ENCODE measurements around the gene SGF29.

SGF29 gene

DNA sequence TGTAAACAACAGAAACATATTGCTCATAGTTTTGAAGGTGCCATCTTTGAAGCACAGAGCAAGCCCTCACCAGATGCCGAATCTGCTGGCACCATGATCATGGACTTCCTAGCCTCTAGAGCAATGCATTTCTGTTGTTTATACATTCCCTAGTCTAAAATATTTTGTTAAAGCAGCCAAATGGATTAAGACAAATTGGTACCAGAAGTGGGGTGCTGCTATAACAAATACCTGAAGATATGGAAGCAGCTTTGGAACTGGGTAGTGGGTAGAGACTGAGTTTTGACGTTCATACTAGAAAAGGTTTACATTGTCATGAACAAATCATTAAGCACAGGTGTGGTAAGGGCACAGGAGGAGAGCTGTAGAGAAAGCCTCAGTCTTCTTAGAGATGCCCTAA, 13.6 kb downstream of the SGF29 start:
- peaks cover 2% of the 10 kb centered on the region for H3K79me1 ChIP-seq (ENCODE audit: low read length)
- H3K4me1 ChIP-seq (ENCODE audit: control insufficient read depth, low read depth, low read length), result no peaks in the 10 kb centered on the region
- H2AK5ac ChIP-seq (ENCODE audit: low read length), result no peak overlapping the region
- no peak overlapping the region for H3K56ac ChIP-seq (ENCODE audit: low read length)
- H2BK5ac ChIP-seq (ENCODE audit: low read length), result no peak overlapping the region
- no peak overlapping the region for H3K23ac ChIP-seq (ENCODE audit: low read length)
- no peak overlapping the region for H2BK120ac ChIP-seq (ENCODE audit: low read depth, low read length)
- no peaks in the 10 kb centered on the region for H3K27me3 ChIP-seq (ENCODE audit: insufficient read depth, low read length, poor library complexity)
- H3K4ac ChIP-seq (ENCODE audit: low read depth, low read length), result no peak overlapping the region
- no peaks in the 10 kb centered on the region for H3K79me2 ChIP-seq (ENCODE audit: control insufficient read depth, insufficient read depth, low read length)
- H2BK15ac ChIP-seq (replicated peaks; ENCODE audit: low read depth), result no peak overlapping the region
- H4K8ac ChIP-seq (ENCODE audit: low read depth, low read length), result no peak overlapping the region
- H3K4me3 ChIP-seq (ENCODE audit: low read length), result no peak overlapping the region
- H3K36me3 ChIP-seq (ENCODE audit: control insufficient read depth, insufficient read depth, low read length), result no peaks in the 10 kb centered on the region
- no peak overlapping the region for H3K9ac ChIP-seq (ENCODE audit: low read length)
- DNase-seq, result no peak
- H4K5ac ChIP-seq (ENCODE audit: low read length), result no peak overlapping the region
- no CpG with 5 or more reads among the region's 2 CpGs for WGBS (ENCODE audit: extremely low coverage, insufficient coverage, low lambda C conversion rate)
- no peak overlapping the region for H3K4me2 ChIP-seq (ENCODE audit: low read length)
- H3K27ac ChIP-seq (ENCODE audit: low read depth, low read length), result no peak overlapping the region
- H3K18ac ChIP-seq (ENCODE audit: low read length), result no peak overlapping the region

DNA sequence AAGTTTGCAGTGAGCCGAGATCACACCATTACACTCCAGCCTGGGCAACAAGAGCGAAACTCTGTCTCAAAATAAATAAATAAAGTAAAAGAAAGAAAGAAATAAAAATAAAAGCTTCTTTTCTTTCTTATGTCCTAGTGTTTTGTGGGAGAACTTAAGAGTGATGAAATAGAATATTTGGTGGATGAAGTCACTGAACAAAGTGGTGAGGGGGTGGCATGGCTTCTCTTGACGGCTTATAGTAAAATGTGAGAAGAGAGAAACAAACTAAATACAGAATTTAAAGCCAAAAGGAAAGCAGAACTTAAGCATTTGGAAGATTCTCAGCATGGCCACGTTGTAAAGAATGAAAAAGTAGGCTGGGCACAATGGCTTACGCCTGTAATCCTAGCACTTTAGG, 15.3 kb downstream of the SGF29 start:
- H3K4me1 ChIP-seq (ENCODE audit: control insufficient read depth, low read depth, low read length), result peaks cover 4% of the 10 kb centered on the region
- no peak overlapping the region for H3K18ac ChIP-seq (ENCODE audit: low read length)
- no peak overlapping the region for H2AK5ac ChIP-seq (ENCODE audit: low read length)
- no peak overlapping the region for H3K4ac ChIP-seq (ENCODE audit: low read depth, low read length)
- H3K23ac ChIP-seq (ENCODE audit: low read length), result no peak overlapping the region
- H3K9ac ChIP-seq (ENCODE audit: low read length), result no peak overlapping the region
- WGBS (ENCODE audit: extremely low coverage, insufficient coverage, low lambda C conversion rate), result no CpG with 5 or more reads among the region's 5 CpGs
- no peaks in the 10 kb centered on the region for H3K27me3 ChIP-seq (ENCODE audit: insufficient read depth, low read length, poor library complexity)
- H4K8ac ChIP-seq (ENCODE audit: low read depth, low read length), result no peak overlapping the region
- no peaks in the 10 kb centered on the region for H3K79me2 ChIP-seq (ENCODE audit: control insufficient read depth, insufficient read depth, low read length)
- H2BK15ac ChIP-seq (replicated peaks; ENCODE audit: low read depth), result no peak overlapping the region
- no peak overlapping the region for H3K4me3 ChIP-seq (ENCODE audit: low read length)
- no peak overlapping the region for H2BK120ac ChIP-seq (ENCODE audit: low read depth, low read length)
- no peak overlapping the region for H4K5ac ChIP-seq (ENCODE audit: low read length)
- no peaks in the 10 kb centered on the region for H3K36me3 ChIP-seq (ENCODE audit: control insufficient read depth, insufficient read depth, low read length)
- peaks cover 2% of the 10 kb centered on the region for H3K79me1 ChIP-seq (ENCODE audit: low read length)
- H3K27ac ChIP-seq (ENCODE audit: low read depth, low read length), result no peak overlapping the region
- H2BK5ac ChIP-seq (ENCODE audit: low read length), result no peak overlapping the region
- no peak for DNase-seq
- H3K56ac ChIP-seq (ENCODE audit: low read length), result no peak overlapping the region
- no peak overlapping the region for H3K4me2 ChIP-seq (ENCODE audit: low read length)

DNA sequence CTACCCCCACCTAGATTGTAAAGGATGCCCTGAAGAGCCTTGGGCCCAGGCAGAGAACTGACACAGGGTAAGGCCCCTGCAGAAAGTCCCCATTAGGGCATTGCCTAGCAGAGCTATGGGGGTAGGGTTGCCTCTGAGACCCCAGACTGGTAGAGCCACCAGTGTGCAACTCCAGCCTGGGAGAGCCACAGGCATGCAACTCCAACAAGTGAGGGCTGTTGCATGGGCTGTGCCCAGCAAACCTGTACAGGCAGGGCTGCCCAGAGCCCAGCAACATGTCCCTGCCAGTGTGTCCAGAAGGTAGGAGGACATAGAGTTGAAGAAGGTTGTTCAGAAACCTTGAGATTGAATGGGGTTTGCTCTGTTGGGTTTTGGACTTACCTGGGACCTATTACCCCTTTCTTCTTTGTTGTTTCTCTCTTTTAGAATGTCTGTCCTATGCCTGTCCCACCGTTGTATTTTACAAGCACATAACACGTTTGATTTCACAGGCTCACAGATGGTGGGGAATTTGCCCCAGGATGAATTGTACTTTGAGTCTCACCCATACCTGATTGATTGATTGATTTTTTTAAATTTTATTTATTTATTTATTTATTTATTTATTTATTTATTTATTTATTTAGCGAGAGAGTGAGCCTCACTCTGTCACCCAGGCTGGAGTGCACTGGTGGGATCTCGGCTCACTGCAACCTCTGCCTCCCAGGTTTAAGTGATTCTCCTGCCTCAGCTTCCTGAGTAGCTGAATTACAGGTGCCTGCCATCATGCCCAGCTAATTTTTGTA, 16.4 kb downstream of the SGF29 start:
- no CpG with 5 or more reads among the region's 4 CpGs for WGBS (ENCODE audit: extremely low coverage, insufficient coverage, low lambda C conversion rate)
- no peak overlapping the region for H3K9ac ChIP-seq (ENCODE audit: low read length)
- no peak overlapping the region for H3K27ac ChIP-seq (ENCODE audit: low read depth, low read length)
- H3K23ac ChIP-seq (ENCODE audit: low read length), result no peak overlapping the region
- H3K79me1 ChIP-seq (ENCODE audit: low read length), result peaks cover 2% of the 10 kb centered on the region
- H2AK5ac ChIP-seq (ENCODE audit: low read length), result no peak overlapping the region
- H2BK15ac ChIP-seq (replicated peaks; ENCODE audit: low read depth), result no peak overlapping the region
- no peak overlapping the region for H3K4ac ChIP-seq (ENCODE audit: low read depth, low read length)
- DNase-seq, result no peak
- no peak overlapping the region for H4K5ac ChIP-seq (ENCODE audit: low read length)
- no peaks in the 10 kb centered on the region for H3K27me3 ChIP-seq (ENCODE audit: insufficient read depth, low read length, poor library complexity)
- H3K36me3 ChIP-seq (ENCODE audit: control insufficient read depth, insufficient read depth, low read length), result no peaks in the 10 kb centered on the region
- H3K18ac ChIP-seq (ENCODE audit: low read length), result no peak overlapping the region
- no peak overlapping the region for H2BK5ac ChIP-seq (ENCODE audit: low read length)
- H4K8ac ChIP-seq (ENCODE audit: low read depth, low read length), result no peak overlapping the region
- H3K4me1 ChIP-seq (ENCODE audit: control insufficient read depth, low read depth, low read length), result peaks cover 9% of the 10 kb centered on the region
- no peak overlapping the region for H3K56ac ChIP-seq (ENCODE audit: low read length)
- no peak overlapping the region for H3K4me2 ChIP-seq (ENCODE audit: low read length)
- H3K79me2 ChIP-seq (ENCODE audit: control insufficient read depth, insufficient read depth, low read length), result no peaks in the 10 kb centered on the region
- no peak overlapping the region for H3K4me3 ChIP-seq (ENCODE audit: low read length)
- no peak overlapping the region for H2BK120ac ChIP-seq (ENCODE audit: low read depth, low read length)

DNA sequence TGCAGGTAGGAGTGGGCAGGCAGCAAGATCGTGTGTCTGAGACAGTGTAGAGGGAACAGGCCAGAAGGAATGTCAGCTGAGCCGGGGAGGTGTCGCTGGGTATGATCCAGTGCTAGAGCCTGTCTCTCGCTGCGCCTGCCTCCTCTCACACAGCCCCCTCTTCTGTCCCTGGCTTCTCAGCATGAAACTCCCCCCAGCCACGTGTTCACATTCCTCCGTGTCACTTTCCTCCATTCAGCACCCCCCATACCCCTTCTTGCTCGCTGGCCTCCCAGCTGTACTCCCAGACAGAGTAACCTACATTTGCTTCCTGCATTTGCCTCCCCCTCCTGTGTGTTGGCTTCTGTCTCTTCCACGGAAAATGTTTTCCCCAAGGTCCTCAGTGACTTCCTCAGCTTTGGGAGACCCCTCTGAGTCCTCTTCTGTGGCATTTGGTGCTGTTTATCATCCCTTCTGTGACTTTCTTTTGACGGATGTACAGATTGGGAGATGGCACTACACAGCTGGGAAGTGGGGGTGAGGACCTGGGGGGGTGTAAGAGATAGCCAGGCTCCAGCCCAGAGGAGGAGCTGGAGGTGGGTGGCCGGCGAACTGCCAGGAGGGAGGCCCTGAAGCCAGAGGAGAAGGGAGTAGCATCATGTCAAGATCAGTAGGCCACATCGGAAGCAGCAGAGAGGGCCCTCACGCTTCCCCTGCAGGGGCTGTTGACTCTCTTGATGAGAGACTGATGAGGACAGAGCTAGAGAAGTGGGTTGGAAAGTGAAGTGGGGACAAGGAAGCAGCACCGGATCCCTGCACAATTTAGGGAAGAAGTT, 19.2 kb downstream of the SGF29 start:
- peak overlapping the region; percentile 24 for H3K9ac ChIP-seq (ENCODE audit: low read length)
- H3K27ac ChIP-seq (ENCODE audit: low read depth, low read length), result no peak overlapping the region
- H2BK120ac ChIP-seq (ENCODE audit: low read depth, low read length), result no peak overlapping the region
- no peak overlapping the region for H4K8ac ChIP-seq (ENCODE audit: low read depth, low read length)
- H3K4me3 ChIP-seq (ENCODE audit: low read length), result no peak overlapping the region
- peak overlapping the region; percentile 80 for H3K56ac ChIP-seq (ENCODE audit: low read length)
- H2BK5ac ChIP-seq (ENCODE audit: low read length), result no peak overlapping the region
- H3K79me2 ChIP-seq (ENCODE audit: control insufficient read depth, insufficient read depth, low read length), result no peaks in the 10 kb centered on the region
- DNase-seq, result peak; percentile 69
- peak overlapping the region; percentile 89 for H3K23ac ChIP-seq (ENCODE audit: low read length)
- H3K36me3 ChIP-seq (ENCODE audit: control insufficient read depth, insufficient read depth, low read length), result no peaks in the 10 kb centered on the region
- H2BK15ac ChIP-seq (replicated peaks; ENCODE audit: low read depth), result no peak overlapping the region
- H2AK5ac ChIP-seq (ENCODE audit: low read length), result no peak overlapping the region
- H3K27me3 ChIP-seq (ENCODE audit: insufficient read depth, low read length, poor library complexity), result no peaks in the 10 kb centered on the region
- H3K4me2 ChIP-seq (ENCODE audit: low read length), result no peak overlapping the region
- peaks cover 2% of the 10 kb centered on the region for H3K79me1 ChIP-seq (ENCODE audit: low read length)
- peaks cover 9% of the 10 kb centered on the region for H3K4me1 ChIP-seq (ENCODE audit: control insufficient read depth, low read depth, low read length)
- no CpG with 5 or more reads among the region's 15 CpGs for WGBS (ENCODE audit: extremely low coverage, insufficient coverage, low lambda C conversion rate)
- no peak overlapping the region for H3K18ac ChIP-seq (ENCODE audit: low read length)
- H3K4ac ChIP-seq (ENCODE audit: low read depth, low read length), result no peak overlapping the region
- no peak overlapping the region for H4K5ac ChIP-seq (ENCODE audit: low read length)

DNA sequence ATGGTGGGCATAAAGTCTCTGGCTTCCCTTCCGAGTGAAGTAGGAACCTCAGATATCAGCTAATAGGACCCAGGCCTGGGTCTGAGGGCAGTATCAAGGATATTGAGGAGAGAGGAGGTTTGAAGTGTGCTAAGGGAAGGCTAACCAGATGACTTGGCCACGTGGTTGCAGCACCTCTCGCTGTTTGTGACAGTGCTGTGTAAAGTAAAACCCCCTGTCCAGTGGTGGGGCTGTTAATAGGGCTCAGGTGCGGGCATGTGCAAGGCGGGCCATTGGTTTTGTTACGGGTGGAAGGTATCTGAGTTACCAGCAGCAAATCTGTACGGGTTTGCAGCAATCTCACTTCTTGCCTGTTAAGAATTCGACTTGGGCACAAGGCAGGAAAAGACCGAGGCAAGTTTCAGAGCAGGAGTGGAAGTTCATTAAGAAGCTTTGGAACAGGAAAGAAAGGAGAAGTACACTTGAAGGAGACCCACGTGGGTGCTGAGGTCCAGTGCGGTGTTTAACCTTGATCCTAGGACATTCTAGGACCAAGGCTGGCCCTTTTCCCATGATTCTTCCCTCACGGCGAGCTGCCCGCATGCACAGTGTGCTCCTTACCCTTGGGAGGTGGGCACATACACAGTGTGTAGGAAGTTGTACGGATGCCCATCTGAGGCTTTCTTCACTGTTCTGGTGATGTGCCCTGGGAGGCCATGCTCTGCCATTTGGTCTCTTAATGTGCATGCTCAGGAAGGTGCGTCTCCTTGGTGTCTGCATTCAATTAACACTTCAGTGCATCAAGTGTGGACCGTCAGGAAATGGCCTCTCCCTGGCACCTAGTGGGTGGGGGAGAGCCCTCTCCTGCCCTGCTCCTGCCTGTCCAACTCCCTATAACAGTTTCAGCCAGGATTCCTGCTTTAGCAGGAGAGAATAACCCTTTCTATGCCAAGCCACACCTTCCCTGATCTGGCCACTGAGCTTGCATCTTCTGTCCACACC, 20.3 kb downstream of the SGF29 start:
- Histone ChIP-seq H3K79me2 (ENCODE audit: control insufficient read depth, insufficient read depth, low read length) (no peaks in the 10 kb centered on the region), H3K27ac (ENCODE audit: low read depth, low read length) (no peak overlapping the region), H3K23ac (ENCODE audit: low read length) (no peak overlapping the region), H3K18ac (ENCODE audit: low read length) (no peak overlapping the region), H4K8ac (ENCODE audit: low read depth, low read length) (no peak overlapping the region), H3K4me3 (ENCODE audit: low read length) (no peak overlapping the region), H4K5ac (ENCODE audit: low read length) (no peak overlapping the region), H3K79me1 (ENCODE audit: low read length) (peaks cover 2% of the 10 kb centered on the region), H3K4ac (ENCODE audit: low read depth, low read length) (no peak overlapping the region), H3K36me3 (ENCODE audit: control insufficient read depth, insufficient read depth, low read length) (no peaks in the 10 kb centered on the region), H2BK120ac (ENCODE audit: low read depth, low read length) (no peak overlapping the region), H3K4me2 (ENCODE audit: low read length) (no peak overlapping the region), H3K27me3 (ENCODE audit: insufficient read depth, low read length, poor library complexity) (no peaks in the 10 kb centered on the region), H2AK5ac (ENCODE audit: low read length) (no peak overlapping the region), H3K4me1 (ENCODE audit: control insufficient read depth, low read depth, low read length) (peaks cover 9% of the 10 kb centered on the region), H3K9ac (ENCODE audit: low read length) (no peak overlapping the region), H3K56ac (ENCODE audit: low read length) (no peak overlapping the region), H2BK15ac (replicated peaks; ENCODE audit: low read depth) (no peak overlapping the region), H2BK5ac (ENCODE audit: low read length) (no peak overlapping the region)
- no peak for DNase-seq
- WGBS (ENCODE audit: extremely low coverage, insufficient coverage, low lambda C conversion rate), result no CpG with 5 or more reads among the region's 17 CpGs
